NAMALWA (cell line): Measurements from ENCODE around the gene SNAP47.

Source experiments
- DNase-seq: peaks from one replicate; pipeline ENCODE4 v3.0.0-alpha.2; 2015; ENCODE audit warnings: low spot score

SNAP47 gene

GRCh38 chr1:227731696-227732585, 3.3 kb upstream of the SNAP47 start:
- DNase-seq = no peak

GRCh38 chr1:227732586-227733308, 2.5 kb upstream of the SNAP47 start:
- no peak for DNase-seq

GRCh38 chr1:227733309-227733705, 1.9 kb upstream of the SNAP47 start:
- DNase-seq = no peak

GRCh38 chr1:227733751-227734545, 1.3 kb upstream of the SNAP47 start:
- no peak for DNase-seq

GRCh38 chr1:227734546-227734855, 734 bp upstream of the SNAP47 start:
- peak; percentile 41 for DNase-seq

- DNase-seq = no peak
Measured at GRCh38 chr1:227735539-227736285, 477 bp downstream of the SNAP47 start.

GRCh38 chr1:227736814-227737432, 1.7 kb downstream of the SNAP47 start:
- DNase-seq = no peak

GRCh38 chr1:227738820-227739219, 3.6 kb downstream of the SNAP47 start:
- DNase-seq = no peak

- DNase-seq = no peak
Measured at GRCh38 chr1:227739636-227740035, 4.4 kb downstream of the SNAP47 start.

GRCh38 chr1:227740401-227740960, 5.2 kb downstream of the SNAP47 start:
- no peak for DNase-seq

GRCh38 chr1:227741166-227741870, 6.1 kb downstream of the SNAP47 start:
- no peak for DNase-seq

- no peak for DNase-seq
Measured at GRCh38 chr1:227742738-227743715, 7.8 kb downstream of the SNAP47 start.

- no peak for DNase-seq
Measured at GRCh38 chr1:227744668-227745067, 9.4 kb downstream of the SNAP47 start.

GRCh38 chr1:227745568-227746265, 10.5 kb downstream of the SNAP47 start:
- peak; percentile 34 for DNase-seq

GRCh38 chr1:227746676-227747075, 11.4 kb downstream of the SNAP47 start:
- no peak for DNase-seq

- DNase-seq = no peak
Measured at GRCh38 chr1:227747382-227747781, 12.1 kb downstream of the SNAP47 start.

- DNase-seq = no peak
Measured at GRCh38 chr1:227747948-227748495, 12.8 kb downstream of the SNAP47 start.

- DNase-seq = no peak
Measured at GRCh38 chr1:227748496-227749182, 13.4 kb downstream of the SNAP47 start.
